ENCODE results near the gene SOX21. TPM values are rescaled to one million over a fixed set of nuclear protein-coding genes. Genes with fewer than 3 reads are reported as not detected.

Gene SOX21
- total RNA-seq, 5 donors from 2014 or later (not counting 1 experiment from before 2014, with no cell fraction given): not detected

GRCh38 chr13:94692030-94692429 lies 20.3 kb downstream of the SOX21 start:
- no peak overlapping the region for H3K4me3 Mint-ChIP-seq

DNA sequence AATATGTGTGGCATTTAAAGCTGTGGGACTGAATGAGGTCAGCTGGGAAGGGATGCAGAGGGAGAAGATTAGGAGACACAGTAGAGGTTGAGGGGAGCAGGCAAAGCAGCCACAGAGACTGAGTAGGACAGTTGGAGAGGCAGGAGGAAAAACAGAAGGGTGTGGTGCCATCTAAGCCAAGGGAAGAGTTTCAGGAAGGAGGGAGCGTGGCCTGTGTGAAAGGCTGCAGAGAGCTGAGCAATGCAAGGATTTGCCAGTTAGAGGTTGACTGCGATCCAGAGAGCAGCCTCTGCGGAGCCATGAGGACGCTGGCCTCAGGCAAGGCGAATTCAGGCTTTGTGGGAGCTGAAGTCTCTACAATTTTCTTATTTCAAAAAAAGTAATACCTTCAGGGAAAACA lies 28.9 kb downstream of the SOX21 start:
- Mint-ChIP-seq H3K36me3 (no peaks in the 10 kb centered on the region), H3K27me3 (peaks cover 29 to 35% of the 10 kb centered on the region in 2 donors), H3K27ac (no peak overlapping the region), H3K9me3 (no peaks in the 10 kb centered on the region), H3K4me1 (no peaks in the 10 kb centered on the region), H3K4me3 (no peak overlapping the region)
- Histone ChIP-seq H3K36me3 (ENCODE audit: control insufficient read depth in 2 of 2, extremely low read depth in 1 of 2, insufficient read depth in 1 of 2, low read length in 1 of 2) (no peaks in the 10 kb centered on the region), H3K4me3 (ENCODE audit: control insufficient read depth in 1 of 2, extremely low read depth in 1 of 2, low read length in 1 of 2) (no peak overlapping the region), H3K27ac (ENCODE audit: low read length) (no peak overlapping the region), H3K9me3 (no peaks in the 10 kb centered on the region), H3K4me1 (ENCODE audit: control insufficient read depth in 1 of 2, extremely low read depth in 1 of 2, insufficient read depth in 2 of 2, low read length in 2 of 2) (no peaks in the 10 kb centered on the region), H3K27me3 (replicated peaks in 1 of 2; ENCODE audit: control insufficient read depth in 2 of 2, extremely low read depth in 1 of 2, insufficient read depth in 2 of 2, low read length in 1 of 2) (peaks cover 0 to 9% of the 10 kb centered on the region in 2 experiments)
- ChIA-PET POLR2A (no interaction called here), CTCF (no interaction called here)
- WGBS (ENCODE audit: insufficient coverage): 88% methylated on average over 2 of the region's 5 CpGs
- no peak for DNase-seq
- no peak for ATAC-seq (replicated peaks in 1 of 4)

More at GRCh38 chr13:94692030-94692429, 20.3 kb downstream of the SOX21 start:
- H3K27me3 Mint-ChIP-seq: peaks cover 19 to 30% of the 10 kb centered on the region in 2 donors
- Histone ChIP-seq H3K4me1 (ENCODE audit: control insufficient read depth in 1 of 2, extremely low read depth in 1 of 2, insufficient read depth in 2 of 2, low read length in 2 of 2) (no peaks in the 10 kb centered on the region), H3K27ac (ENCODE audit: low read length) (no peak overlapping the region), H3K36me3 (ENCODE audit: control insufficient read depth in 2 of 2, extremely low read depth in 1 of 2, insufficient read depth in 1 of 2, low read length in 1 of 2) (no peaks in the 10 kb centered on the region), H3K4me3 (ENCODE audit: control insufficient read depth in 1 of 2, extremely low read depth in 1 of 2, low read length in 1 of 2) (no peak overlapping the region), H3K27me3 (replicated peaks in 1 of 2; ENCODE audit: control insufficient read depth in 2 of 2, extremely low read depth in 1 of 2, insufficient read depth in 2 of 2, low read length in 1 of 2) (peaks cover 3% of the 10 kb centered on the region in 2 experiments), H3K9me3 (no peaks in the 10 kb centered on the region)
- no peaks in the 10 kb centered on the region for H3K4me1 Mint-ChIP-seq
- ATAC-seq (replicated peaks in 1 of 4): no peak
- no peak overlapping the region for H3K27ac Mint-ChIP-seq
- DNase-seq: no peak
- 81% methylated on average over 4 of the region's 4 CpGs for WGBS (ENCODE audit: insufficient coverage)
- POLR2A ChIA-PET: interaction anchor here in 1 of 2 donors (0.7 kb wide), 1 partner anchor 1090 kb away, joined by 8 read pairs; no protein-coding TSS in a partner anchor
- CTCF ChIA-PET: no interaction called here
- no peaks in the 10 kb centered on the region for H3K36me3 Mint-ChIP-seq
- no peaks in the 10 kb centered on the region for H3K9me3 Mint-ChIP-seq

DNA sequence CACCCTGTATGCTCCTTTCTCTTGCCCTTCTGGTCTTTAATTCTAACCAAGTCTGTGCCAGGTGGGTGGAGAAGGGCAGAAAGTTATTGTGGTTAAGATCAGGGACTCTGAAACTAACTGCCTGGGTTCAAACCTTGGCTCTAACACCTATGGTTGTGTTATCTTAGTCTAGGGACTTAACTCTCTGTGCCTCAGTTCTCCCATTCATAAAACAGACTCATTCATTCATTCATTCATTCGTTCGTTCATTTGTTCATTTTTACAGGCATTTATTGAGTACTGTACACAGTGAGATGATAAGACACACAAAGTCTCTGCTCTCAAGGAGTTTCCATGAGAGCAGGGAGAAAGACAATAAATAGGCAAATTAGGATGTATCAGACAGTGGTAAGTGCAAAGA lies 30.1 kb downstream of the SOX21 start:
- H3K4me1 ChIP-seq (ENCODE audit: control insufficient read depth in 1 of 2, extremely low read depth in 1 of 2, insufficient read depth in 2 of 2, low read length in 2 of 2): no peaks in the 10 kb centered on the region
- H3K27me3 Mint-ChIP-seq: peaks cover 33 to 40% of the 10 kb centered on the region in 2 donors
- H3K27ac Mint-ChIP-seq: no peak overlapping the region
- no peaks in the 10 kb centered on the region for H3K36me3 ChIP-seq (ENCODE audit: control insufficient read depth in 2 of 2, extremely low read depth in 1 of 2, insufficient read depth in 1 of 2, low read length in 1 of 2)
- H3K4me1 Mint-ChIP-seq: no peaks in the 10 kb centered on the region
- H3K36me3 Mint-ChIP-seq: no peaks in the 10 kb centered on the region
- H3K4me3 Mint-ChIP-seq: no peak overlapping the region
- ChIA-PET POLR2A (interaction anchor here in 1 of 2 donors (0.6 kb wide), 1 partner anchor 10 kb away, joined by 3 read pairs; no protein-coding TSS in a partner anchor), CTCF (interaction anchor here in 1 of 2 donors (0.6 kb wide), 1 partner anchor 717 kb away, joined by 3 read pairs; no protein-coding TSS in a partner anchor)
- H3K4me3 ChIP-seq (ENCODE audit: control insufficient read depth in 1 of 2, extremely low read depth in 1 of 2, low read length in 1 of 2): no peak overlapping the region
- H3K9me3 Mint-ChIP-seq: no peaks in the 10 kb centered on the region
- H3K9me3 ChIP-seq: no peaks in the 10 kb centered on the region
- WGBS (ENCODE audit: insufficient coverage): no CpG with 5 or more reads among the region's 2 CpGs
- peaks cover 2 to 9% of the 10 kb centered on the region in 2 experiments for H3K27me3 ChIP-seq (replicated peaks in 1 of 2; ENCODE audit: control insufficient read depth in 2 of 2, extremely low read depth in 1 of 2, insufficient read depth in 2 of 2, low read length in 1 of 2)
- ATAC-seq (replicated peaks in 1 of 4) (no peak), DNase-seq (no peak)
- H3K27ac ChIP-seq (ENCODE audit: low read length): no peak overlapping the region

DNA sequence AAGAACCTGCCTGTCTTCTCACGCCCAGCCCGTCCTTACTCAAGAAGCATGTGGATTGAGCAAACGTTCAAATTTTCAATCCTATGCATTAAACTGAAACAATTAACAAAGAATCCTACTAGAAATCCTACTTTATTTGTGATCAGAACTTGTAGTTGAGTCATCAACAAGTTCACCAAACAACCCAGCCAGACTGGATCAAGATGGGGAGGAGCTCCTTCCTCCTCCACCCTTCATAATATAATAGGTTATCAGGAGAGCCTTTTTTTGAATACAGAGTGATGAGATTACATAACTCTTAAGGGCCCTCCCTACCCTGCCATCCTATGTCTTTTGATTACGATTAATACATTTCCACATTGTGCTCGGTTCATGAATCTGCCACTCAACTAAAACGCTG lies 32.7 kb downstream of the SOX21 start:
- Histone ChIP-seq H3K27me3 (replicated peaks in 1 of 2; ENCODE audit: control insufficient read depth in 2 of 2, extremely low read depth in 1 of 2, insufficient read depth in 2 of 2, low read length in 1 of 2) (peaks cover 6 to 12% of the 10 kb centered on the region in 2 experiments), H3K9me3 (no peaks in the 10 kb centered on the region), H3K27ac (ENCODE audit: low read length) (no peak overlapping the region), H3K4me1 (ENCODE audit: control insufficient read depth in 1 of 2, extremely low read depth in 1 of 2, insufficient read depth in 2 of 2, low read length in 2 of 2) (no peaks in the 10 kb centered on the region), H3K36me3 (ENCODE audit: control insufficient read depth in 2 of 2, extremely low read depth in 1 of 2, insufficient read depth in 1 of 2, low read length in 1 of 2) (no peaks in the 10 kb centered on the region), H3K4me3 (ENCODE audit: control insufficient read depth in 1 of 2, extremely low read depth in 1 of 2, low read length in 1 of 2) (no peak overlapping the region)
- ChIA-PET CTCF (interaction anchor here (0.6 to 1.4 kb wide), 4 partner anchors 21 to 725 kb away, joined by 3 to 5 read pairs (median 4); no protein-coding TSS in a partner anchor), POLR2A (no interaction called here)
- Mint-ChIP-seq H3K27me3 (peaks cover 39 to 43% of the 10 kb centered on the region in 2 donors), H3K27ac (no peak overlapping the region), H3K4me3 (no peak overlapping the region), H3K4me1 (no peaks in the 10 kb centered on the region), H3K36me3 (no peaks in the 10 kb centered on the region), H3K9me3 (no peaks in the 10 kb centered on the region)
- WGBS (ENCODE audit: insufficient coverage): 94% methylated on average over 3 of the region's 6 CpGs
- DNase-seq: no peak
- no peak for ATAC-seq (replicated peaks in 1 of 4)

- peaks cover 39 to 43% of the 10 kb centered on the region in 2 donors for H3K27me3 Mint-ChIP-seq
- Histone ChIP-seq H3K4me1 (ENCODE audit: control insufficient read depth in 1 of 2, extremely low read depth in 1 of 2, insufficient read depth in 2 of 2, low read length in 2 of 2) (peaks cover 0 to under 1% of the 10 kb centered on the region in 2 experiments), H3K9me3 (no peaks in the 10 kb centered on the region), H3K4me3 (ENCODE audit: control insufficient read depth in 1 of 2, extremely low read depth in 1 of 2, low read length in 1 of 2) (no peak overlapping the region), H3K27me3 (replicated peaks in 1 of 2; ENCODE audit: control insufficient read depth in 2 of 2, extremely low read depth in 1 of 2, insufficient read depth in 2 of 2, low read length in 1 of 2) (peaks cover 6 to 12% of the 10 kb centered on the region in 2 experiments), H3K36me3 (ENCODE audit: control insufficient read depth in 2 of 2, extremely low read depth in 1 of 2, insufficient read depth in 1 of 2, low read length in 1 of 2) (no peaks in the 10 kb centered on the region), H3K27ac (ENCODE audit: low read length) (no peak overlapping the region)
- H3K4me1 Mint-ChIP-seq: no peaks in the 10 kb centered on the region
- no peak overlapping the region for H3K4me3 Mint-ChIP-seq
- no peaks in the 10 kb centered on the region for H3K9me3 Mint-ChIP-seq
- no peak for ATAC-seq (replicated peaks in 1 of 4)
- no peaks in the 10 kb centered on the region for H3K36me3 Mint-ChIP-seq
- CTCF ChIA-PET: interaction anchor here (0.6 to 1.4 kb wide), 5 partner anchors 20 to 726 kb away, joined by 3 to 5 read pairs (median 3); no protein-coding TSS in a partner anchor
- no CpG with 5 or more reads among the region's 2 CpGs for WGBS (ENCODE audit: insufficient coverage)
- no peak overlapping the region for H3K27ac Mint-ChIP-seq
- no peak for DNase-seq
- POLR2A ChIA-PET: no interaction called here
Observed at GRCh38 chr13:94678845-94679244, 33.5 kb downstream of the SOX21 start.

DNA sequence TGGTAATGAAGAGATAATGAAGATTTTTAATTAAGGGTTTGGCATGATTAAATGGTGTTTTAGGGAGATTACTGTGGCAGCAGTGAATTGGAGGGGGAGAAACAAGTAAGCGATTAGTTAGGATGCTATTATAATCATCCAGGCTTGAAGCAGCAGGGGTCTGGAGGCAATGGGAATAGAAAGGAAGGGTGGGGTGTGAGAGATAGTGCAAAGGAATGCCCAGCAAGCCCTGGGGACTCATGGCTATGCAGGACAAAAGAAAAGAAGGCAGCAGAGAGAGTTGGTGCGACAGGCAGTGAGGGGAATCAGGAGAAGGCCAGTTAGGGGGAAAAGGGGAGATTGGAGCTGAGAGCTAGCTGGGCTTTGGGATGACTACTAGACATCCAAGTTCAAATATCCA lies 34.5 kb downstream of the SOX21 start:
- peaks cover 33 to 35% of the 10 kb centered on the region in 2 donors for H3K27me3 Mint-ChIP-seq
- POLR2A ChIA-PET: no interaction called here
- Histone ChIP-seq H3K27ac (ENCODE audit: low read length) (no peak overlapping the region), H3K36me3 (ENCODE audit: control insufficient read depth in 2 of 2, extremely low read depth in 1 of 2, insufficient read depth in 1 of 2, low read length in 1 of 2) (no peaks in the 10 kb centered on the region), H3K27me3 (replicated peaks in 1 of 2; ENCODE audit: control insufficient read depth in 2 of 2, extremely low read depth in 1 of 2, insufficient read depth in 2 of 2, low read length in 1 of 2) (peaks cover 6 to 7% of the 10 kb centered on the region in 2 experiments), H3K9me3 (no peaks in the 10 kb centered on the region), H3K4me1 (ENCODE audit: control insufficient read depth in 1 of 2, extremely low read depth in 1 of 2, insufficient read depth in 2 of 2, low read length in 2 of 2) (peaks cover 0 to 2% of the 10 kb centered on the region in 2 experiments), H3K4me3 (ENCODE audit: control insufficient read depth in 1 of 2, extremely low read depth in 1 of 2, low read length in 1 of 2) (no peak overlapping the region)
- no peaks in the 10 kb centered on the region for H3K4me1 Mint-ChIP-seq
- no peaks in the 10 kb centered on the region for H3K36me3 Mint-ChIP-seq
- ATAC-seq (replicated peaks in 1 of 4) (no peak), DNase-seq (no peak)
- CTCF ChIA-PET: no interaction called here
- H3K4me3 Mint-ChIP-seq: no peak overlapping the region
- H3K27ac Mint-ChIP-seq: no peak overlapping the region
- 88% methylated on average over 2 of the region's 2 CpGs for WGBS (ENCODE audit: insufficient coverage)
- H3K9me3 Mint-ChIP-seq: no peaks in the 10 kb centered on the region

All from T-cell (primary cell).